ENCODE data around the gene DPP7. TPM values are rescaled to one million over a fixed set of nuclear protein-coding genes. Genes with fewer than 3 reads are reported as not detected.

DPP7 gene
- total and polyA plus RNA-seq, 2 experiments from 2014 or later: 206 to 544 TPM

GRCh38 chr9:137148661-137149060 is 34.1 kb upstream of the DPP7 start:
- DNase-seq (ENCODE audit: low spot score): no peak
- H3K4me2 ChIP-seq: no peak overlapping the region

GRCh38 chr9:137148242-137148641 is 33.7 kb upstream of the DPP7 start:
- H3K9me3 ChIP-seq (ENCODE audit: low read depth): no peaks in the 10 kb centered on the region
- peaks cover 4% of the 10 kb centered on the region for H3K27me3 ChIP-seq
- H2AFZ ChIP-seq: no peak overlapping the region
- H4K20me1 ChIP-seq (ENCODE audit: insufficient read depth, poor library complexity, severe bottlenecking): no peaks in the 10 kb centered on the region
- no peak overlapping the region for H3K4me2 ChIP-seq
- H3K27ac ChIP-seq: no peak overlapping the region
- TF ChIP-seq CTCF (IDR thresholded peaks at IDR 0.05; ENCODE audit: poor library complexity): no peak
- no peak for TF ChIP-seq EZH2 (IDR thresholded peaks at IDR 0.05; ENCODE audit: borderline replicate concordance)
- TF ChIP-seq EZH2phosphoT487 (IDR thresholded peaks at IDR 0.05; ENCODE audit: low read depth, severe bottlenecking, unreplicated experiment): no peak
- H3K36me3 ChIP-seq (replicated peaks; ENCODE audit: insufficient read depth, low read depth): no peaks in the 10 kb centered on the region
- H3K79me2 ChIP-seq: no peaks in the 10 kb centered on the region
- H3K4me3 ChIP-seq: no peak overlapping the region
- WGBS (ENCODE audit: low lambda C conversion rate, missing lambda C conversion rate): 87% methylated on average over 24 of the region's 27 CpGs
- DNase-seq (ENCODE audit: low spot score): no peak
- no peaks in the 10 kb centered on the region for H3K9me2 ChIP-seq (replicated peaks; ENCODE audit: insufficient read depth)
- H3K4me1 ChIP-seq (ENCODE audit: insufficient read depth): no peaks in the 10 kb centered on the region

More at GRCh38 chr9:137148661-137149060, 34.1 kb upstream of the DPP7 start:
- H3K36me3 ChIP-seq (replicated peaks; ENCODE audit: insufficient read depth, low read depth): no peaks in the 10 kb centered on the region
- H3K27me3 ChIP-seq: peaks cover 4% of the 10 kb centered on the region
- no peaks in the 10 kb centered on the region for H4K20me1 ChIP-seq (ENCODE audit: insufficient read depth, poor library complexity, severe bottlenecking)
- H3K9me2 ChIP-seq (replicated peaks; ENCODE audit: insufficient read depth): no peaks in the 10 kb centered on the region
- WGBS (ENCODE audit: low lambda C conversion rate, missing lambda C conversion rate): 89% methylated on average over 19 of the region's 19 CpGs
- no peak for TF ChIP-seq EZH2phosphoT487 (IDR thresholded peaks at IDR 0.05; ENCODE audit: low read depth, severe bottlenecking, unreplicated experiment)
- TF ChIP-seq EZH2 (IDR thresholded peaks at IDR 0.05; ENCODE audit: borderline replicate concordance): no peak
- TF ChIP-seq CTCF (IDR thresholded peaks at IDR 0.05; ENCODE audit: poor library complexity): no peak
- H3K4me1 ChIP-seq (ENCODE audit: insufficient read depth): no peaks in the 10 kb centered on the region
- no peak overlapping the region for H3K4me3 ChIP-seq
- H2AFZ ChIP-seq: no peak overlapping the region
- no peak overlapping the region for H3K27ac ChIP-seq
- H3K79me2 ChIP-seq: no peaks in the 10 kb centered on the region
- no peaks in the 10 kb centered on the region for H3K9me3 ChIP-seq (ENCODE audit: low read depth)

GRCh38 chr9:137147793-137148160 is 33.2 kb upstream of the DPP7 start:
- Histone ChIP-seq H3K4me2 (no peak overlapping the region), H3K9me2 (replicated peaks; ENCODE audit: insufficient read depth) (no peaks in the 10 kb centered on the region), H3K9me3 (ENCODE audit: low read depth) (no peaks in the 10 kb centered on the region), H3K36me3 (replicated peaks; ENCODE audit: insufficient read depth, low read depth) (no peaks in the 10 kb centered on the region), H4K20me1 (ENCODE audit: insufficient read depth, poor library complexity, severe bottlenecking) (no peaks in the 10 kb centered on the region), H3K4me1 (ENCODE audit: insufficient read depth) (no peaks in the 10 kb centered on the region), H3K27me3 (peaks cover 7% of the 10 kb centered on the region), H3K79me2 (no peaks in the 10 kb centered on the region), H3K4me3 (no peak overlapping the region), H3K27ac (no peak overlapping the region), H2AFZ (no peak overlapping the region)
- WGBS (ENCODE audit: low lambda C conversion rate, missing lambda C conversion rate): 50% methylated on average over 10 of the region's 24 CpGs
- no peak for DNase-seq (ENCODE audit: low spot score)
- TF ChIP-seq EZH2phosphoT487 (IDR thresholded peaks at IDR 0.05; ENCODE audit: low read depth, severe bottlenecking, unreplicated experiment) (no peak), EZH2 (IDR thresholded peaks at IDR 0.05; ENCODE audit: borderline replicate concordance) (no peak), CTCF (IDR thresholded peaks at IDR 0.05; ENCODE audit: poor library complexity) (no peak)

Measured in hepatocyte (in vitro differentiated cells).